Astrocyte of the cerebellum (primary cell): Measurements from ENCODE around the gene URI1.

ENCODE experiments used
- DNase-seq: peaks from one replicate; pipeline ENCODE4 v3.0.0-alpha.2; 2011; ENCODE audit warnings: low read depth
- H3K4me3 ChIP-seq: 2 replicates; pipeline ENCODE4 v1.5.1; 2011; ENCODE audit warnings: mild to moderate bottlenecking, low read depth, low read length, moderate library complexity
- CTCF ChIP-seq: IDR thresholded peaks from 2 replicates; pipeline ENCODE4 v1.5.1; 2012; ENCODE audit warnings: low read length, low read depth, moderate library complexity, mild to moderate bottlenecking; ENCODE audit errors: missing control alignments
- in situ Hi-C: cut with HindIII; loops from 2 replicates; pipeline ENCODE4 v1.10.0; 2017; ENCODE audit warnings: low sequenced_read_pairs

Gene URI1

GRCh38 chr19:30054210-30054609 is 112.2 kb downstream of the URI1 start:
- DNase-seq, result no peak
- H3K4me3 ChIP-seq, result no peak overlapping the region
- in situ Hi-C loops, result no loop called here
- no peak for TF ChIP-seq CTCF

- no peak for DNase-seq
- no peak overlapping the region for H3K4me3 ChIP-seq
- in situ Hi-C loops, result no loop called here
- no peak for TF ChIP-seq CTCF
These were observed 114.5 kb downstream of the URI1 start for GRCh38 chr19:30056580-30056979.

- TF ChIP-seq CTCF, result no peak
- no peak for DNase-seq
- no peak overlapping the region for H3K4me3 ChIP-seq
- in situ Hi-C loops, result no loop called here
These were observed 117.9 kb downstream of the URI1 start for GRCh38 chr19:30059741-30060457.

GRCh38 chr19:30060531-30061222 is 118.6 kb downstream of the URI1 start:
- TF ChIP-seq CTCF, result no peak
- H3K4me3 ChIP-seq, result no peak overlapping the region
- no peak for DNase-seq
- in situ Hi-C loops, result no loop called here

- in situ Hi-C loops, result no loop called here
- no peak for TF ChIP-seq CTCF
- no peak overlapping the region for H3K4me3 ChIP-seq
- no peak for DNase-seq
These were observed 119.4 kb downstream of the URI1 start for GRCh38 chr19:30061223-30062064.

- DNase-seq, result no peak
- no peak overlapping the region for H3K4me3 ChIP-seq
- in situ Hi-C loops, result no loop called here
- TF ChIP-seq CTCF, result no peak
These were observed 120.2 kb downstream of the URI1 start for GRCh38 chr19:30062065-30062906.
